A673 (cell line): Measurements from ENCODE around the gene KXD1.

Experiments
- CTCF ChIP-seq: fragments of 300-800, 200-600 bp; sonication (generic); conservative IDR thresholded peaks from 2 replicates; pipeline ENCODE4 v1.5.1; 2017; ENCODE audit warnings: low read depth, mild to moderate bottlenecking, antibody characterized with exemption, low read length, moderate library complexity, mixed read lengths
- EZH2 ChIP-seq: fragments of 200-600 bp; sonication (generic); IDR thresholded peaks from 2 replicates; pipeline ENCODE4 v1.6.1; 2017; ENCODE audit warnings: borderline replicate concordance, low read depth, mild to moderate bottlenecking, mixed read lengths, antibody characterized with exemption, low read length; ENCODE audit not compliant: poor library complexity, severe bottlenecking

GRCh38 chr19:18542941-18543813 lies 14.5 kb upstream of the KXD1 start, which contains the start of gene FKBP8:
- no peak for TF ChIP-seq EZH2
- TF ChIP-seq CTCF = no peak
